Heart left ventricle (tissue), 13 donors: ENCODE measurements around the gene CGRRF1.

Experiments
- CTCF ChIP-seq, 12 donors: fragments of 200-600 bp; sonication (generic) in 4 of 12; IDR thresholded peaks; one replicate each; pipeline versions ENCODE4 v1.5.0 to v1.8.0; 2018 to 2022; ENCODE audit warnings: antibody characterized with exemption in 12 of 12, mild to moderate bottlenecking in 5 of 12
- POLR2A ChIP-seq, 2 donors: fragments of 450-650 bp; IDR thresholded peaks; one replicate each; pipeline ENCODE4 v1.6.1; 2017; ENCODE audit warnings: antibody characterized with exemption in 2 of 2, mild to moderate bottlenecking in 2 of 2, moderate library complexity in 2 of 2
- donor health status: ischemic (EF 13 %, LVEDD 7.1; RV severe dilation, severe dysfunction).
- donor health status: DM: no; HTN: yes; CAD: no.
- donor health status: DM: no; HTN: no; CAD: no.
- donor health status: ischemic (EF 25% LVEDD 6.9; RV normal size, moderate dysfunction).
- donor health status: ischemic (EF 25% LVEDD 5.7; RV mildly dilated, moderate dysfunction).
- donor health status: ischemic (EF 35%, LVEDD 5.7; RV mildly dilated, moderate dysfunction).
- donor health status: nonischemic (EF 11% LVEDD 7.7; RV severe dilation, severe dysfunction).
- donor health status: DM: yes; HTN: yes; CAD: no.
- donor health status: PGD.
- donor health status: ischemic (EF 29% LVEDD 5.4; RV normal size, mild dysfunction).
- donor health status: nonischemic (EF 23%, LVEDD 6.1; RV moderate dilation, normal function).

- TF ChIP-seq CTCF (IDR thresholded peaks at IDR 0.05) (no peak), POLR2A (IDR thresholded peaks at IDR 0.05) (no peak)
Measured at GRCh38 chr14:54489318-54489683, 20.4 kb upstream of the CGRRF1 start.
